ENCODE results near the gene MTAP. TPM values are rescaled to one million over a fixed set of nuclear protein-coding genes. Genes with fewer than 3 reads are reported as not detected.

The MTAP gene
- total and polyA plus RNA-seq, 9 of the 15 experiments (the other 6 are each of a cell fraction or from before 2014, with no cell fraction given) = 0.07 TPM; not detected in 8

DNA sequence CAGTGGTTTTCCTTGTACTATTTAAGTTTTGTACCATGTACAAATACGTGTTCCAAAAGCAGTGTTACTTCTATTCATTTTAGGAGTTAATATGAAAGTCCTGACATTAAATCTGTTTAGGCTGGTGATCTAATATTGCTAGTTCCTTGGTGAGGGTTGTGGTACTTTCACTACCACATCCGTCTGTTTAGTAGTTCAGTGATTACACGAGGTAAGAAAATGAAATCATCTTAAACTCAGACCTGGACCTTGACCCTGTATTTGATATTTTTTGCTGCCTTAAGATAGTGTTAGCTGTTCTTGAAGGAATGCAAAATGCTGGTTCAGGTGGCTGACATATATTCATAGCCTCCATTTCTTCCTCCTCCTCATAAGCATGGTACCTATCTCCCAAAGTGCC lies 50.3 kb downstream of the MTAP start:
- Histone ChIP-seq H2AFZ (ENCODE audit: low read depth, low read length) (no peak overlapping the region), H3K27ac (ENCODE audit: extremely low read depth, low read depth, low read length) (no peak overlapping the region), H3K4me2 (ENCODE audit: insufficient read depth, low read length) (no peak overlapping the region), H3K79me2 (ENCODE audit: control insufficient read depth, insufficient read depth, low read length) (no peaks in the 10 kb centered on the region), H3K9me1 (ENCODE audit: control insufficient read depth, insufficient read depth, low read length) (no peaks in the 10 kb centered on the region), H4K20me1 (replicated peaks; ENCODE audit: control insufficient read depth, insufficient read depth, low read length) (no peaks in the 10 kb centered on the region), H3K9me3 (replicated peaks; ENCODE audit: control insufficient read depth, insufficient read depth, low read depth, low read length) (no peaks in the 10 kb centered on the region), H3K4me3 (no peak overlapping the region), H3K9ac (ENCODE audit: insufficient read depth in 1 of 2, low read depth in 2 of 2, low read length in 2 of 2) (no peak overlapping the region), H3K36me3 (ENCODE audit: control insufficient read depth, insufficient read depth, low read length) (no peaks in the 10 kb centered on the region), H3K27me3 (ENCODE audit: control insufficient read depth in 2 of 2, insufficient read depth in 2 of 2, low read length in 2 of 2) (no peaks in the 10 kb centered on the region), H3K4me1 (replicated peaks in 1 of 2; ENCODE audit: control insufficient read depth in 2 of 2, insufficient read depth in 2 of 2, low read length in 2 of 2) (no peaks in the 10 kb centered on the region)
- WGBS (ENCODE audit: insufficient coverage, low coverage, missing lambda C conversion rate) = no CpG with 5 or more reads among the region's 3 CpGs
- in situ Hi-C loops (cut with MboI) (no loop called here), intact Hi-C loops (cut with micrococcal nuclease) (no loop called here)
- FAIRE-seq (no peak), ATAC-seq (no peak), DNase-seq (ENCODE audit: extremely low read depth in 1 of 4, low spot score in 3 of 4) (no peak)
- CTCF ChIA-PET (ENCODE audit: low intra/inter-chr PET ratio) = no interaction called here
- POLR2A ChIA-PET = no interaction called here
- BruUV-seq (replicated peaks) = no TSS peak
- TF ChIP-seq, protein P1, sequence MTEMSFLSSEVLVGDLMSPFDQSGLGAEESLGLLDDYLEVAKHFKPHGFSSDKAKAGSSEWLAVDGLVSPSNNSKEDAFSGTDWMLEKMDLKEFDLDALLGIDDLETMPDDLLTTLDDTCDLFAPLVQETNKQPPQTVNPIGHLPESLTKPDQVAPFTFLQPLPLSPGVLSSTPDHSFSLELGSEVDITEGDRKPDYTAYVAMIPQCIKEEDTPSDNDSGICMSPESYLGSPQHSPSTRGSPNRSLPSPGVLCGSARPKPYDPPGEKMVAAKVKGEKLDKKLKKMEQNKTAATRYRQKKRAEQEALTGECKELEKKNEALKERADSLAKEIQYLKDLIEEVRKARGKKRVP (CRISPR knock-in tag; IDR thresholded peaks at IDR 0.05) = no peak
- no peak for TF ChIP-seq FOS (IDR thresholded peaks at IDR 0.05; ENCODE audit: extremely low read depth, insufficient read length)
- TF ChIP-seq RBM39 (optimal IDR thresholded peaks at IDR 0.05; ENCODE audit: low read depth, low read length) = no peak
- TF ChIP-seq BACH1 (tag; IDR thresholded peaks at IDR 0.05) = no peak
- TF ChIP-seq SMC3 (conservative IDR thresholded peaks at IDR 0.05; ENCODE audit: insufficient read depth, low read depth, low read length) = no peak
- no peak for TF ChIP-seq SRSF7 (optimal IDR thresholded peaks at IDR 0.05; ENCODE audit: low read depth, low read length)
- TF ChIP-seq, protein P2, sequence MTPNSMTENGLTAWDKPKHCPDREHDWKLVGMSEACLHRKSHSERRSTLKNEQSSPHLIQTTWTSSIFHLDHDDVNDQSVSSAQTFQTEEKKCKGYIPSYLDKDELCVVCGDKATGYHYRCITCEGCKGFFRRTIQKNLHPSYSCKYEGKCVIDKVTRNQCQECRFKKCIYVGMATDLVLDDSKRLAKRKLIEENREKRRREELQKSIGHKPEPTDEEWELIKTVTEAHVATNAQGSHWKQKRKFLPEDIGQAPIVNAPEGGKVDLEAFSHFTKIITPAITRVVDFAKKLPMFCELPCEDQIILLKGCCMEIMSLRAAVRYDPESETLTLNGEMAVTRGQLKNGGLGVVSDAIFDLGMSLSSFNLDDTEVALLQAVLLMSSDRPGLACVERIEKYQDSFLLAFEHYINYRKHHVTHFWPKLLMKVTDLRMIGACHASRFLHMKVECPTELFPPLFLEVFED (CRISPR knock-in tag; conservative IDR thresholded peaks at IDR 0.05) = no peak
- no peak for TF ChIP-seq TAF9B (IDR thresholded peaks at IDR 0.05; ENCODE audit: partially characterized antibody)
- TF ChIP-seq RAD51 (IDR thresholded peaks at IDR 0.05; ENCODE audit: borderline replicate concordance, low read depth) = no peak
- no peak for TF ChIP-seq YY1 (IDR thresholded peaks at IDR 0.05; ENCODE audit: borderline replicate concordance in 1 of 3, control insufficient read depth in 1 of 3, extremely low read depth in 1 of 3, insufficient read depth in 3 of 3, insufficient read length in 1 of 3, insufficient replicate concordance in 2 of 3, low read depth in 1 of 3, low read length in 2 of 3)
- no peak for TF ChIP-seq ATF1 (CRISPR knock-in tag; IDR thresholded peaks at IDR 0.05)
- TF ChIP-seq ATF1 (tag; IDR thresholded peaks at IDR 0.05) = no peak
- no peak for TF ChIP-seq ZC3H11A (IDR thresholded peaks at IDR 0.05; ENCODE audit: low read depth, low read length)
- no peak for TF ChIP-seq SRSF3 (IDR thresholded peaks at IDR 0.05; ENCODE audit: insufficient read depth, low read length)
- TF ChIP-seq SREBF2 (CRISPR knock-in tag; IDR thresholded peaks at IDR 0.05) = no peak
- TF ChIP-seq, protein P3, sequence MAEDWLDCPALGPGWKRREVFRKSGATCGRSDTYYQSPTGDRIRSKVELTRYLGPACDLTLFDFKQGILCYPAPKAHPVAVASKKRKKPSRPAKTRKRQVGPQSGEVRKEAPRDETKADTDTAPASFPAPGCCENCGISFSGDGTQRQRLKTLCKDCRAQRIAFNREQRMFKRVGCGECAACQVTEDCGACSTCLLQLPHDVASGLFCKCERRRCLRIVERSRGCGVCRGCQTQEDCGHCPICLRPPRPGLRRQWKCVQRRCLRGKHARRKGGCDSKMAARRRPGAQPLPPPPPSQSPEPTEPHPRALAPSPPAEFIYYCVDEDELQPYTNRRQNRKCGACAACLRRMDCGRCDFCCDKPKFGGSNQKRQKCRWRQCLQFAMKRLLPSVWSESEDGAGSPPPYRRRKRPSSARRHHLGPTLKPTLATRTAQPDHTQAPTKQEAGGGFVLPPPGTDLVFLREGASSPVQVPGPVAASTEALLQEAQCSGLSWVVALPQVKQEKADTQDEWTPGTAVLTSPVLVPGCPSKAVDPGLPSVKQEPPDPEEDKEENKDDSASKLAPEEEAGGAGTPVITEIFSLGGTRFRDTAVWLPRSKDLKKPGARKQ (CRISPR knock-in tag; IDR thresholded peaks at IDR 0.05) = no peak
- no peak for TF ChIP-seq U2AF1 (optimal IDR thresholded peaks at IDR 0.05; ENCODE audit: low read depth, low read length)
